ENCODE measurements around the gene TTLL6. TPM values are rescaled to one million over a fixed set of nuclear protein-coding genes. Genes with fewer than 3 reads are reported as not detected.

TTLL6 gene
- total and polyA plus RNA-seq, 2 of the 4 experiments (the other 2 are of a cell fraction) = not detected

- Histone ChIP-seq H3K4ac (ENCODE audit: low read depth, low read length) (no peak within 1 kb of the TSS), H2AK9ac (replicated peaks; ENCODE audit: low read depth, low read length, poor library complexity) (no peak within 1 kb of the TSS), H2BK120ac (ENCODE audit: low read depth, low read length) (no peak within 1 kb of the TSS), H3K27me3 (ENCODE audit: control insufficient read depth, insufficient read depth, low read length) (peaks cover 92% of the 10 kb centered on the region), H4K8ac (ENCODE audit: low read depth in 2 of 2, low read length in 2 of 2) (no peak within 1 kb of the TSS), H3K27ac (ENCODE audit: insufficient read depth, low read length) (no peak within 1 kb of the TSS), H4K20me1 (ENCODE audit: insufficient read depth, low read length) (0 out of 2 replicates have a peak, but pooled peaks cover 14% of the 10 kb centered on the region), H3K18ac (ENCODE audit: low read depth, low read length) (no peak within 1 kb of the TSS), H3K9me3 (ENCODE audit: control insufficient read depth, insufficient read depth, low read length) (peaks cover 6% of the 10 kb centered on the region; the same call in 1 of the 2 replicates), H2BK20ac (ENCODE audit: low read depth, low read length) (no peak within 1 kb of the TSS), H3K14ac (replicated peaks; ENCODE audit: low read depth, low read length) (no peak within 1 kb of the TSS), H3K9ac (ENCODE audit: low read depth, low read length) (no peak within 1 kb of the TSS), H3K4me2 (ENCODE audit: low read depth, low read length) (peak within 1 kb of the TSS; percentile 46; the same call in 1 of the 2 replicates), H3K23ac (ENCODE audit: low read depth, low read length) (no peak within 1 kb of the TSS), H3K4me3 (ENCODE audit: insufficient read depth, low read depth, low read length) (peak within 1 kb of the TSS; percentile 27; the same call in 1 of the 2 replicates), H2AK5ac (ENCODE audit: low read depth, low read length) (no peak within 1 kb of the TSS), H3K79me1 (ENCODE audit: low read depth in 1 of 2, low read length in 2 of 2) (no peaks in the 10 kb centered on the region), H3K9me1 (ENCODE audit: insufficient read depth, low read length) (no peaks in the 10 kb centered on the region), H2AFZ (replicated peaks; ENCODE audit: low read length, poor library complexity) (peak within 1 kb of the TSS; percentile 18), H3K56ac (ENCODE audit: extremely low read depth, insufficient read depth, low read length) (no peak within 1 kb of the TSS), H3K36me3 (ENCODE audit: control insufficient read depth, insufficient read depth, low read length) (no peaks in the 10 kb centered on the region), H4K91ac (ENCODE audit: insufficient read depth, low read depth, low read length) (no peak within 1 kb of the TSS), H2BK5ac (ENCODE audit: low read depth, low read length, poor library complexity, severe bottlenecking) (no peak within 1 kb of the TSS), H3K4me1 (ENCODE audit: control insufficient read depth, insufficient read depth, low read length) (no peaks in the 10 kb centered on the region), H2BK15ac (ENCODE audit: low read depth, low read length) (no peak within 1 kb of the TSS), H4K5ac (ENCODE audit: low read depth, low read length) (no peak within 1 kb of the TSS)
- BruUV-seq (replicated peaks) = no TSS peak
- POLR2A ChIA-PET (ENCODE audit: unreplicated experiment) = interaction anchor here (0.6 kb wide), 3 partner anchors 9 to 464 kb away, joined by 3 read pairs; no protein-coding TSS in a partner anchor
- dilution Hi-C loops (cut with HindIII; ENCODE audit: low sequenced_read_pairs, unreplicated experiment) = no loop called here
- peak; percentile 39 for DNase-seq
- 10% methylated on average over 22 of the region's 55 CpGs; no CpG with 5 or more reads in 1 of the 2 experiments for WGBS, 2 experiments (ENCODE audit: extremely low coverage in 2 of 2, insufficient read length in 1 of 2)
- intact Hi-C loops (cut with micrococcal nuclease) = loop anchor here (10.0 kb wide), 1 partner anchor 306 kb away; no protein-coding TSS in a partner anchor
- peak; percentile 63 for ATAC-seq (ENCODE audit: low read depth)
- no peak for TF ChIP-seq RFX5 (IDR thresholded peaks at IDR 0.05; ENCODE audit: low read depth, low read length)
- TF ChIP-seq MAZ (IDR thresholded peaks at IDR 0.05; ENCODE audit: borderline replicate concordance, low read depth, low read length) = no peak
- no peak for TF ChIP-seq RCOR1 (IDR thresholded peaks at IDR 0.05; ENCODE audit: insufficient replicate concordance, low read length)
- no peak for TF ChIP-seq CHD1 (IDR thresholded peaks at IDR 0.05; ENCODE audit: low read depth, low read length)
- TF ChIP-seq NFE2L2 (IDR thresholded peaks at IDR 0.05; ENCODE audit: low read depth, low read length) = no peak
- TF ChIP-seq FOS (IDR thresholded peaks at IDR 0.05; ENCODE audit: low read depth, low read length) = no peak
- TF ChIP-seq POLR2A (IDR thresholded peaks at IDR 0.05; ENCODE audit: low read depth, low read length) = no peak
- no peak for TF ChIP-seq CEBPB (IDR thresholded peaks at IDR 0.05; ENCODE audit: low read depth, low read length)
- TF ChIP-seq MAFK (IDR thresholded peaks at IDR 0.05; ENCODE audit: low read depth, low read length) = no peak
- TF ChIP-seq ELK1 (IDR thresholded peaks at IDR 0.05; ENCODE audit: borderline replicate concordance, low read depth, low read length) = no peak
- no peak for TF ChIP-seq BHLHE40 (IDR thresholded peaks at IDR 0.05; ENCODE audit: low read depth, low read length)
- in situ Hi-C loops (cut with MboI; ENCODE audit: low sequenced_read_pairs) = loop anchor here (5.0 to 10.0 kb wide), 3 partner anchors 74 to 306 kb away; no protein-coding TSS in a partner anchor
- CTCF ChIA-PET = interaction anchor here (0.6 to 1.1 kb wide), 2 partner anchors 62 to 485 kb away, joined by 3 to 4 read pairs; no protein-coding TSS in a partner anchor
These were observed 88.5 kb downstream of the TTLL6 start, which contains the start of gene HOXB13 for GRCh38 chr17:48728232-48729231. Gene HOXB13, minus strand, starts transcription at chr17:48728750. Its CDS starts 157 bp downstream, at chr17:48728593.
